Fibroblast of the conjunctiva (primary cell): ENCODE data around the gene ANO2.

Experiments used
- DNase-seq: peaks from one replicate; pipeline ENCODE4 v3.0.0-alpha.2; 2010; ENCODE audit warnings: low read depth

Gene ANO2

DNA sequence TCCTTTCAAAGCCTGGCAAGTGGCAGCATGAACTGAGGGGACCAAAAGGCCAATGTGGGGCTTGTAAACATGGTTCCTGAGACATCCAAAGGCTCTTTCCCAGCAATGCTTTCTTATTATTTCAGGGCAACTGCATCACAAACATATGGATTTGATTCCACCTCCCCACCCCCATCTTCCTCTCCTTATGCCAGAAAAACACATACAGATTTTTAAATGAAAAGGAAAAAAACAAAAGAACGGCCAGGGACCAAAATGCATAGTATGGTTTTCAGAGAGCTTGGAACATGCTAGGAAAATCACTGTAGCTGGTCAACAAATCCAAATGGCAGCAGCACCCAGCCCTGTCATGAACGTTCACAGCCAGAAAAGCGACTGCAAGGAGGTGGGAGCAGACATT is 167.6 kb downstream of the ANO2 start:
- no peak for DNase-seq

DNA sequence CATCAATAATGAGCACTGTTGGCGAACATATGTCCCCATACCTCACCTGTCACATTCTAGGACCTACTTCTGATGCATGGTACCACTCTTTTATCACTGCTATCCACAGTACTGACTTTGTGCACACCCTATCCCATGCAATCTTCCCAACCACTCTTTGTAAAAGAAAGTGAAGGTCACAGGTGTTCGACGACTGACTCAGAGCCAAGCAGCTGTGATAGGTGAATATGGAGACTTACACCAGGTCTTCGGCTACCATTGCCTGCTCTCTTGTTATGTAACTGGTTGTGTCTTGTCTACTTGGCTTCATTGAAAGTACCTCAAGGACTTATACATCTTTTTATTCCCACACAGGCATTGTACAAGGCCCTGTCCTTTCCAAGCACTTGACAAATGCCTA is 169.0 kb downstream of the ANO2 start:
- DNase-seq: no peak

DNA sequence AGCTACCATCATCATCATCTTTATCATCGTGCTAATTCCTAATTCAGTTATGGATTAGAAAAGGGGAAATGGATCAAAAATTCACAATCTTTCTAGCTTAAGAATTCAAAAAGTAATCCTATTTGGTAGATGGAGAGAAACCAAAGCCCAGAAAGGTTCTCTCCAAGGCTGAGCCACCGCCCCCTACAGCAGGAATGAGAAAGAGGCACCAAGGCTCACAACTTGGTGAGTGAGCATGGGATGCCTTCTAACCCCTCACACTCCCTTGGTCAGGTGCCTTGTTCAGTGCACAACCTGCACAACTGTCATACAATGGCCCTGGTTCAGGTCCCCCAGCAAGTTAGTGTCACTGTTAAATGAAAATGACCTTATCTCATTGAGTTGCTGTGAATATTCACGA is 171.5 kb downstream of the ANO2 start:
- no peak for DNase-seq

DNA sequence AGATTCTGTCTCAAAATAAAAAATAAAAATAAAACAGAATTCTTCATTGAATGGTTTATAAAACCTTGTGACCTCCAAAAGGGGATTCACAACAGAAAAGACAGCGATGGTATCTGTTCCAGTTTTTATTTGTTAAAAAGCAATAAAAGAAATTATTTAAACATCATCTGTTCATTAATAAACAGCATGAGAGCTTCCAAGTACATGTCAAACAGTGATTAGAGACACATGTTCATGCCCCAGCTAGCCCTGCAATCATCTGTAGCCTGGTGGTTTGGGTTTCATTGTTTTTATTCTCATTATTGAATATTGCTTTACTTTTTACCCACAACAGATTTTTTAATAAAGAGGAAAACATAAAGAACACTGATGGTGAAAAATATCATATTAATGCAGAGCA is 173.3 kb downstream of the ANO2 start:
- no peak for DNase-seq

DNA sequence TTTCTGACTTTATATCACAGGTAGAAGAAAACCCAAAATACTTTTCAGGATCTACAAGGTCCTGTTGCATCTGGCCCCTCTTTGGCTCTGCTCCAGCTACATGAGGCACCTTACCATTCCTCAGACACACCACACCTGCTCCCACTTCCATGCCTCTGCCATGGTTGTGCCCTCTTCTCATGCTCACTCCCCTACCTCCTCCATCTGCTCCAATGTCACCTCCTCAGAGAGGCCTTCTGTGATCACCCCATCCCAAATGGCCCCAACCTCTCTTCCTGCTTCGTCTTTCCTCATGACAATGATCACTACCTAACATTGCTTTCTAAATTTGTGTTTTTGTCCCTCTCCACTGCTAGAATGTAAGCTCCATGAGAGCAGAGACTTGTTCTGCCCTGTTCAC is 174.3 kb downstream of the ANO2 start:
- DNase-seq: no peak

DNA sequence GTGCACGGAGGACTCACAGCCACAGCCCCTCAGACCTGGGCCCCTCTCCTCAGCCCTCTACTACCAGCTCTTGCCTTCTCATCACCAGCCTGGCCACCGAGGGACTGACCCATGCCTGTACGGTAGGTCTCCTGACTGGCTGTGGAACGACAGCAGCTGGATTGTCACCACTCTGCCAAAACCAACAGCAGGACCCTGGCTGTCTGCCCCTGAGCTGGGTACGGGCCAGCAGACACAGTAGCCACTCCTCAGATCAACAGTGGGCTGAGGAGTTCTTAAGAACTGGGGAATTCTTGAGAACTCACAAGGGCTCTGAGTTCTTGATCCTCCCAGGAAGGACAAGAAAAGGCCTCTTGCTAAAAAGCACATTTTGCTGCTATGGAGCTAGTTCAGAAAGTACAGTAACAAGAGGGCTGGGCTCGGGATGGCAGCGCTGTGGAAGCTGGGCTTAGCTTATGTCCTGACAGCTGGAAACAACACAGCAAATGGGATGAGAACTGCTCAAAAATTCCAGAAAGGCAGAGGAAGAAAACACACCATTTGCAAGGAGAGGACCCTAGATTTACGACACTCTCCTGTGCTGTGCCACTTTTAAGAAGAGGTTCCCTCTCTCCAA is 176.4 kb downstream of the ANO2 start:
- DNase-seq: no peak

DNA sequence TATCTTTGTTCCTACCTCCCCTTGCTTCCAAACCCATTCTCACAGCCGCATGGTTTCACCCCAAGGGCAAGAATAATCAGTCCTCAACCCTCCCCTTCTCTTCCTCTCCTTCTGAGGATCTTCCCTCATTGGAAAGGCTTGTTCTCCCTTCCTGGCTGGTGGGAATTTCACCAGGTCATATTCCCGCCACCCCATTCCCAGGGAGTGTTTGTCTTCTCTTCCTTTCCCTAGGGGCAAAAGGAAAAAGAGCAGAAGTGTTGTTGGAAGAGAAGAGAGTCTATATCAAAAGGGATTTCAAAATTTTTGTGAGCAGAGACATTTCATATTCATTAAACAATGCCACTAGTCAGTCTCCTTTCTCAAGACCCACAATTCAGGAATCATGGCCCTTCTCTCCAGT is 176.9 kb downstream of the ANO2 start:
- DNase-seq: no peak

DNA sequence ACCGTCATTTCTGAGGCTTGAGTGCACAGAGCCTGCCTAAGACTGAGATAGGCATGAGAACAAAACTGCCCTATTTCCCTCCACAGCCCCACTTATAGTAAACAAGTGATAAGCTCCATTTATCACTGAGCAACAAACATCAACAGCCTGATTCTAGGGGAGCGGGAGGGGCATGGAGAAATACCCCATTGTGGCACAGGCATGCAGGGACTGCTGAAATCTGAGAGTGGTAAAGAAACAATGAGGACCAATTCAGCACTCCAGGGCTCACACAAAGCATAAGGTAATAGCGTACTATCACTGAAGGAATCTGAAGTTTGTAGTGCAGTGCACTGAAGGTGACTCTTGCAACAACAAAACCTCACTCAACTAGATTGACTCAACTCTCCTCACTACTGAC is 186.7 kb downstream of the ANO2 start:
- DNase-seq: no peak

DNA sequence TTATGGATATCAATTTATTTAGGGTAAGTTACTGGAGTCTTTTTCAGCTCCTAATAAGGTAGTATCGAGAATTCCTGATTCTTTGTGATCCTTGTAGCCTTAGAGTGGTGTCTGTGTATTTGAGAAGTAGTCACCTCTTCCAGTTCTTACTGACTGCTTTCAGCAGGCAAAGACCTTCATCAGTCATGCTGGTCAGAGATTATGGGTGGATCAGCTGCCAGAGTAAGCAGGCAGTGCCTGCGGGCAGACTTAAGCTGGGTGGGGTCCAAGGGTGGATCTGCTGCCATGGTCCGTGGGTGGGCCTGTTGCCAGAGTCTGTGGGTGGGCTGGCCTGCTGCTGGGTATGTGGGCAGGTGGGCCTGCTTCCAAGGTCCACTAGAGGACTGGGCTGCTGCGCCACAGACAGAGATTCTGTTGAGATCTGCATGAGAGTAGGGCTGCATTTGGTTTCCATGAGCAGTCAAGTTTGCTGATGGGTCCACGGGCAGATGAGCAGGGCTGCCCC is 188.7 kb downstream of the ANO2 start:
- DNase-seq: no peak

DNA sequence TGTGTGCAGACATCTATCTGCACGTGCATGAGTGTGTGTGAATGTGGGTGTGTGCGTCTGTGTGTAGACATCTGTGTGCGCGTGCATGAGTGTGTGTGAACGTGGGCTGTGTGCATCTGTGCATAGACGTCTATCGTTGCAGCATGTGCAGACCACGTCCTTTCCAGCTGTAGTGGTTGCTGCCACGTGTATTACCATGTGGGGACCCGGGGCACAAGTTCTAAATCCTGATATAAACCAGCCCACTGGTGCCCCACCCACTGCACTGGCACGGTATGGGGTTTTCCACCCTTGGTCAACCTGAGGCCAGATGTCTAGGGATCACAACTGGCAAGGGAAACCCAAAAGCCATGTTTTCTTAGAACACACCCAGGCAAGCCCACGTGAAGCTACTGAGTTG is 197.0 kb downstream of the ANO2 start:
- DNase-seq: no peak

DNA sequence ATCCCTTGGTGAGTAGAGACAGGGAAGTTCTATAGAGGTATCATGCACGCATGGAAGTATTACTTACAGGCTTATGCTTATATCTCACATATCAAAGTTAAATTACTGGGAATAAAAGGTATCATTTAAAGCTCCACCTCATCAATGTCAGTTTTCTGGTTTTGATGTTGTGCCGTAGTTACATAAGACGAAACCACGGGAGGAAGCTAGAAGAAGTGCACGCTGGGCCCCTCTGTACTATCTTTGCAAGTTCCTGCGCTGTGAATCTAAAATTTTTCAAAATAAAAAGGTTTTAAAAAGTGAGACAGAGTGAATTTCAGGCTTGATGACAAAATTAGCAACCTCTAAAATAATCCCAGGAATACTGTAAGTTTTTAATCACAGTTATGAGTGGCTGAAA is 198.1 kb downstream of the ANO2 start:
- no peak for DNase-seq

DNA sequence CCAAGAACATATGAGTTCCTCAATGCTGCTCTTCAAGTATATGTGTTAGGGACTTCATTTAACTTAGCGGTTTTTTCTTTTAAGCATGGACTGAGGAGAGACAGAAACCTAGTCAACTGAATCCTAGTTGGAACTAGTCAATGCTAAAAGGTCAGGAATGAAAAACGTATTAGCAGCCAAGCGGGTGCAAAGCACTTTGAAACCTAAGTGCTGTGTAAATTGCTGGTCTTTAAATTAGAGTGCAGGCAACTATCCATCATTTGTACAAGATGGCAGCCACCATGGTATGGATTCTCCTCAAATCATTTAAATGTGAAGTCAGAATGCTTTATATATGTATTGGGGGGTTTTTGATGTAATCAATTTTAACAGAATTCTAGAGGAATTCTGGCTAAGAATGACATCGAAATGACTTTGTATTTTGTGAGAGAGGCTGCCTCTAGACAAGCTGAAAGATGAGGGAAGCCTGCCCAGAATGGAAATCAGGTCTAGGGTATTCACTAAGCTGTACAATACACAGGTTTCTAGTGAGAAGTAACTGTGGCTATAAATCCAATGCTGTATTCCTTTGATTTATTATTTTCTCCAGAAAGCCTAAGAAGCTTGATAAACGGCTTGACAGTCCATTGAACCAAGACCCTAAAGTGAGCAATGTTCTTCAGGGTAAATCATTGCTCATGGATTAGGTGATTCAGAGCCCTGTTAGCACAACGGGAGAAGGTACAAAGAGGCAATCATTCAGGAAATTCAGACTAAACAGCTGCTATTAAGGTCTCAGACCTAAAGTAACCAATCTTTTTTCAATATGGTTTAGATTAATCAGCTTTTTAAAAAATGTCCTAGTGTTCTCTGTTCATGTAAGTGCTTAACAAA is 198.8 kb downstream of the ANO2 start:
- DNase-seq: no peak

DNA sequence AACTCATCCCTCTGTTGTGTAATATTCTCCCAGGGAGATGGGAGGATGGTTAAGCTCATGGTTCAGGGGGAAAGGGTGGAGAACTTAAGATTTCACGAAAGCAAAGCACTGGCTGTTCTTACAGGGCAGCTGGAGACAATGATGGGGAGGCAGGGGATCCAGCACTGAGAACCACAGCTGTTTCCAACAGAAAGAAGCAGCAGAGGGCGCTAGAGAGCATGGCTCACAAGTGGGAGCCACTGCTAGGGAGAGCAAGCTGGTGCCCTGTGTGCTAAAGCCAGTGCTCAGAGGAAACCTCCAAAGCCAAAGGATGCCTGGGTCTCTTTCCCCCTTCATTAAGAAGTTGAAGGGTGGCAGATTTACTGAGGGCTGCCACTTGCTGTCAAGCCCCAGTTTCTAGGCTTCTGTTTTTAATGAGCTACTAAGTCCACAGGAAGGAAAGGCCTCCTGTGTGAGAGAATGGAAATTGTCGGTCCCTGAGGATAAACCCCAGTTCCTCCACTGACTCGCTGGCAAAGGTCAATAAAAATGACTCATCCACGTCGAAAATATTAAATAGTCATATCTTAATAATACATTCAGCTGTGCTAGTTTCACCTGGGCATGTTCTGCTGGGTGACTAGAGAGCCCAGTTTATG is 199.7 kb downstream of the ANO2 start:
- peak; percentile 23 for DNase-seq

DNA sequence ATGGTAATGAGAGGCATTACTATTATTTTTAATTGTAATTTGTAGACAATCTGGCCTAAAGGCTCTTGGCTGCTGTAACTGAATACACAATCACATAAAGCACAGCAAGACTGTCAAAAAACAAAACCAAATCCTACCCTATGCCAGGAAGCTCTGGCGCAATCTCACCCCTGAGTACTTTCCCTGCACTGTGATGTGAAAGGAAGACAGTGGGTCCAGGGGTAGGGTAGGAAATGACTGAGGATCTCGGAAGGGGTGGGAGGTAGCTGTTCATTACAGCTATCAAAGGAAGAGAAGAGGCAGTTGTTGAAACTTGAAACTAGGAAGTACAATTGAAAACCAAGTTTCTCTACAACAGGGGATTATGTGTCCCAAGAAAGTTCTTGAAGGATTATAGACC is 202.8 kb downstream of the ANO2 start:
- DNase-seq: no peak

DNA sequence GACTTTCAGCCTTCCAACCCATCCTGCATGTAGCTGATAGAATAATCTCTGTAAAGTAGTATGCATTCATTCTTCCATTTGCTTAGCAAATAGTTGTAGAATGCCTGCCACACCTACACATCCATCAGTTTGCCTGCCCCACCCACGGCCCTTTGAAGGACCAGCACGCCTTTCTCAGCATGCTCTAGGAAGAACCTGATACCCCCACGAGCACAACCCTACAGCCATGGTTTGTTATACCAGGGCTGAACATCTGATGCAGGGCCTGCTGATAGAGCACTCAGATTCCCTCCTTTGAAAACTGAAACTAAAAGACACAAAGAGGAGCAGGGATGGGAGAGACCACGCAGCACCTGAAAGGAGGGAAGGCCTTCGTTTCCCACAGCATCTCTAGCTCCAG is 205.1 kb downstream of the ANO2 start:
- no peak for DNase-seq

DNA sequence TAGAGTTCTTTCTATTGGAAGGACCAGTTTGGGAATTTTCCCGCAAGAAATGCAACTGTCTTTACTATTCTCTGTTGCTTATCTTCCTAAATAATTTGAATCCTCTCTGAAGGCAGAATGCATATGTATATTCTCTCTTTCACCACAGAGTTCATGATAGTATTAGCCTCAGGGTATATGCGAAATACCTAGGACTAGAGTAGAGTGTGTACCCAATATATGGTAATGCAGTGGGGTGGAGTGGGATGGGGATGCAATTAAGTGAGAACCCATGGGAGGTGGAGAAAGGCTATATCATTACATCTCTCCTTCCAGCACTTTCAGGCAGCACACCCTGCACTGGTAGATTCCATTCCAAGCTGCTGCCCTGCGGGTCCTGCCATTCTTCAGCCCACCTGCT is 207.3 kb downstream of the ANO2 start:
- no peak for DNase-seq

DNA sequence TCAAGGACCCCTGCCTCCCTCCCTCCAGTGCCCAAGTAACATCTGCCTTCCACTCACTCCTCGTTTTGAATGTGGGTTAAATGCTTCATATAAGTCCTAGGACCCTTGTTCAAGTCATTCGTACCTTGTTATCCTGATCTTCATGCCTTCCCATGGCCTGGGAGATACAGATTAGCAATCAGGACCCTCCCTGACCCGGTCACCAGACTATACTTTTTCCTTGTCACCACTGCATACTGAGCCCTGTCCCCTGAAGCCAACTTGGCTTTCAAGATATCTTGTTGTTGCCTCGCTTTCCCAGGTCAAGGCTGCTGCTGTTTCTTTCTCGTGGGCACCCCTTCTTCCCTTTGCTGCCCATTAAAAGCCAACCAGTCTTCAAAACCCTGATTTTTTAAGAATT is 208.5 kb downstream of the ANO2 start:
- DNase-seq: no peak

DNA sequence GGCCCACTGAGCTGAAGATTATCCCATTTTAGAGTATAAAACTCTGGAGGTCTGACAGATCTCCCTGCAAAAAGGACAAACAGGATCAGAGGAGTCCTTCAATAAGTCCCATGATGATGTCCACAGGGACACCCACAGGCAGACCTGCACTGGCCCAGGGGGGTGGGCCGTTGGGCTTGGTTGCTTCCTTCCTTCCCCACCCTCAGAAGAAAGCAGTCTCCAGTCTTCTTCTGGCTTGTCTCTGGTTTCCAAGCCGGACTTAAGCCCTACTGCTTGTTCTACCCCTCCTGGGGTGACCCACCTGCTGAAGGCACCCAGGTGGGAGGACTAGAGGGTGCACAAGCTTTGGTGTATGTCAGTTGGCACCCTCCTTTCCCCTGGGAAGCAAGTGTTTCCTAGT is 209.0 kb downstream of the ANO2 start:
- no peak for DNase-seq

DNA sequence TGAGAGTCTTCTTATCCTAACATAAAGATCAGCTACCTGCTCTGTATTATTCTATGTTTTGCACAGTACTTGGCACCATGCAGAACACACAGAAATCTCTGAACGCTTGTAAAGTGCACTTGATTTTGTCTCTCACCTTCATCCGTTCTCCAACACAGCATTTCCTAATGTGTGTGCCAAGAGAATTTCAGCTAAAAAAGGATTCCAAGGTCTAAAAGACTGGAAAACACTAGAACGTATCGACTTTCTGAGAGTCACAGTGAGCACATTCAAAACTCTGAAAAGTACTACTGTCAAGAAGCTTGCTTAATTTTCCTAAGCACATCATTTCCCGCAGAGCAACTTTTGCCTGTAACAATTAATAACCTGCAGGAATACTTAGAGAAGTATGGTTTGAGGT is 211.1 kb downstream of the ANO2 start:
- no peak for DNase-seq

DNA sequence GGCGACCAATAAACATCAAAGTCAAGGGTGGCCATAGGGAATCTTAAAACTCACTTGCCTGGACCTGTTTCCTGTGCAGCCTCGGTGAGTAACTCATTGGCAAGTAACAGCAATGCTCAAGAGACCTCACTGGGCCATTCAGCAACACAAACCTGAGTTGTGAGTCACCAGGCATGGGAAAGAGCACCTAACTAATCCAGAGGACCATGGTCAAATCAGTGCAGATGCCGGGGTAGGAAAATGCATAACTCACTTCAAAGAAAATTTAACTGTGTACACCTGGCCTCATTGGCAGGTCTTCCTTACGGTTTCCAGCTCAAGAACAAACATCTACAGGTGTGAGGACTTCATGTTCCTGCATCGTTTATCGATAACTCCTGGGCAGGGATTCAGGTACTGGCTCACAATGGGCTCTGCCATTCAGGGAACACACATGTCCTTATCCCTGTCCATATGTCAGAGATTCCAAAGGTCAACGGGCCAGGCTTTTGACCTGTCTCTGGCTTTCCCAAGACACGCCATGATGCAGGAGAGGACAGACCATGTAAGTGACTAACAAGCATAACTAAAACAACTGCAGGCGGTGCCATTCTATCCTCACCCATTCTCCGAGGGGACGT is 211.8 kb downstream of the ANO2 start:
- DNase-seq: no peak

DNA sequence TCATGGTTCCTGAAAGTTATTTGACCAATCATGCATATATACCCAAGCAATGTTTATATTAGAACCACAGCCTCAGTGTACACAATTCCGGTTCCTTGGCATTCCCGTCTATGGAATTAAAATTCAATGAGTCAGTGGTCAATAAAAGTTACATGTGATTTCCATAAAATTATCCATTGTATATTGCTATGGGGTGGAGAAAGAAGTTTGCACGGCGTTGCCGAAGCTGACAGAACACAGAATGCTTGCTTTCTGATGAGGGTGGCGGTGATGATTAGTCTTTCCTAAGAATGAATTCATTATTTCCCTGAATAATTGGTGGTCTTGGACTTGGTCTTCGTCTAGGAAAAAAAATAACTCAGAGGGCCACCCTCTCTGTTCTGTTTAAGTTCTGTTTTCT is 214.1 kb downstream of the ANO2 start:
- DNase-seq: no peak

DNA sequence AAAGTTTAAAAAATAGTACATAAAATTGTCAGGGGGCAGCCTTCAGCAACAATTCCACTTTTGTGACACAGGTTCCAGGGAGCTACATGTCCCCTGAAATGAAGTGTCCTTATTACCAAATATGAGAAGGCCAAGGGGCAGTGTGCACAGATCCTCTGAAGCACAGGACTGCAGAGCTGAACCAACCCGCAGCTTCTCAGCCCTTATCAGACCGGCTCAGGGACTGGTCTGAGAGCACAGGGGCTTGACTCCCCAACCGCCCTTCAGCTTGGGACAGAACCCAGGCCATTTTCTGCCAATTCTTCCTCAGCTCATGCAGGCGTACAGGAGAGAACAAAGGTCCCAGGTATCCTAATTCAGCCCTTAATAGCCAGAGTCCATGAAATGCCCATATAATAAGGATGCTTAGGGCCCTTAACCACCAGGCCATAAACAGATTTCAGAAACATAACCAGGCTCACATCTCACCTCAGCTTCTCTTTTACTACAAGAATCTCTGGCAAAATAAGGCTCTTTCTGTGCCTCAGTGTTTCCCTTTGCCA is 221.3 kb downstream of the ANO2 start:
- no peak for DNase-seq

DNA sequence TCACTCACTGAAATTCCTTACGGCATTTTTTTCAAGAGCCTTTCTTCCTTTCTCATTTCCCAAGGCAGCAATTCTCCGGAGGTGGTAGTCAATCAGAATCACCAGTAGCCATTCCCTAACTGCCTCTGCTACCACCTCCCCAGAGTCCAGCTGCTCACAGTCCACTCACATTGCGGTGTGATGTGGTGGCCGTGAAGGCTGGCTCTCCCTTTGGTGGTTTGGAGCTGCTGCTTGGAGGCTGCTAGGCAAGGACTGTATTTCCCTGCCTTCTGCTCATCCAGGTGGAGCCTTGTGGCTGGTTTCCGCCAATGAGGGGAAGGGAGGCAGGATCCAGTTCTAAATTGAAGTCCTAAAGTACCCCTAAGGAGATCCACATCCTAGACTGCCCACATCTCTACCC is 222.0 kb downstream of the ANO2 start:
- no peak for DNase-seq
